Fibroblast of upper back skin (primary cell): ENCODE results near the gene SPSB1.

Source experiments
- DNase-seq: peaks from one replicate; pipeline ENCODE4 v3.0.0-alpha.2; 2013

SPSB1 gene

GRCh38 chr1:9397997-9398526, 105.4 kb downstream of the SPSB1 start:
- peak; percentile 86 for DNase-seq

GRCh38 chr1:9399510-9400424, 107.1 kb downstream of the SPSB1 start:
- no peak for DNase-seq

DNA sequence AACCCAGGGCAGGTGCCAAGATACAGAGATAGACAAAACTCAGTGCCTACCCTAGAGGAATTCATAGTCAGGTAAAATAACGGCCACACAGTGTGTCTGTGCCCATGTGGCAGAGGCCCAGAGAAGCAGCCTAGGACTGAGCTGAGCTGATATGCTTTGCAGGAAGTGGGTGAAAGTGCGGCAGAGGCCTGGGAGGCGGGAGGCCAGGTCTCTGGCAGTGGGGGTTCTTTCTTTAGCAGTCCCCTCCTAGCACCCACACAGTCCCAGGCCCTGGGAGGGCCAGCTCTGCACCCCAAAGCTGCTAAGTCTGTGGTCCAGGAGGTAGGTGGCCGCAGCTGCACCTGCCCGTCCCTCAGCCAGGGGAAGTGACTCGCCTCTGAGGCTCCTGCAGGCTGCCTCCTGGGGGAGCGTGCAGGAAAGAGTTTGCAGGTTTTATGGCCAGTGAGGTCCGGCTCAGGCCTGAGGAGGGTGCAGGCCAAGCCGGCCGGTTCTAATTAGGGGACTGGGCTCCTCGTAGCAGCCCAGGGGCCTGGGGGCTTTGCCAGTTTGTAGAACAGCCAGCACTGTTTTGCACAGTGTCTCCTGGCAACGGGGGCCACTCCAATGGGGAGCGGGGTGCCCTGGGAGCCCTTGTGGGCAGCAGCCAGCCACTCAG, 107.9 kb downstream of the SPSB1 start:
- DNase-seq, result no peak

- DNase-seq, result no peak
Measured at GRCh38 chr1:9401080-9401453, 108.4 kb downstream of the SPSB1 start.

DNA sequence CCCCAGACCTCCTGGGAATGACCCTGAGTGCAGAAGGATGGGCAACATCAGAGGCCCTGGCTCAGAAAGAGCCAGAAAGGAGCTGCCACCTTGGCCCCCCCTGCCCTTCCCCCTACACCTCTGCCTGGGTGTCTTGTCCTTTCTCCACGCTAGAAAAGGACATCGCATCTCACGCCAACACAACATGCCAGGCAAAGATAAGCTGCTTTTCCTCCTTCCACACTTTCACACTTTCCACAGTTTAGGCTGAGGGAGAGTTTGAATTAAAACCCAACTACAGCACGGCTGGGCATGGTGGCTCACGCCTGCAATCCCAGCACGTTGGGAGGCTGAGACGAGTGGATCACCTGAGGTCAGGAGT, 109.5 kb downstream of the SPSB1 start:
- DNase-seq, result no peak

- DNase-seq, result no peak
Measured at GRCh38 chr1:9402717-9403225, 110.1 kb downstream of the SPSB1 start.

DNA sequence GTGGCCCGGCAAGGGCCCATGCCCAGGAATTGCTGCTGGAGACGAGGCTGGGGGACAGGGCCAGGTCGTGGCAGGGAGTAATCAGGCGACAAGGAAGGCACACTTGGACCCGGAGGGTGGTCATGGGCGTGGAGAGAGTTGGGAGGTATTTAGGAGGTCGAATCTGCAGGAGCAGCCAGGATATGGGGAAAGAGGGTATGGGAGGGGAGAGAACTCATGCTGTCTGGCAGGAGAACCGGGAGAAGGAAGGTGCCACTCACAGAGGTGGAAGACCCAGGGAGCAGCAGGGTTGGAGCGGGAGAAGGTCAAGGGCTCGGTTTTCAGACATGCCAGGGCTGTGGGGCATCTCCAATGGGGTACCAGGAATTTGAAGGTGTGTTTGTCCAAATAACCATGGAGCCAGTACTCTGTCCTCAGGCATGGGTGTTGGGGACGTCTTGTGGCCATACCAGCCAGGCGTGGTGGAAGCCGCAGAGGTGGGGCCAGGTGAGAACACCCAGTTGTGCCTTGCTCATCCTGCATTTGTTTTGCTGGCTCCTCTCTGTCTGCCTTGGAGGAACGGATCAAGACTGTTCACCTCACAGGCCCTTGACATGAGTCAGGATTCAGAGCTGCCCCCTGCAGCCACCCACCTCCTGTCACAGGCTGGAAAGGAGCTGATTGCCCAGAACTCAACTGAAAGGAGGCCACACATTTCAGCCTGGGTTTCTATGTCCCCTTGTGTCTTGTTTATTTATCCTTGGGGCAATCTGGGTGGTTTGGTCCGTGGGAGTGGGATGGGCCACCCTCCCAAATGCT, 111.6 kb downstream of the SPSB1 start:
- DNase-seq, result no peak

- no peak for DNase-seq
Measured at GRCh38 chr1:9406111-9406510, 113.4 kb downstream of the SPSB1 start.

DNA sequence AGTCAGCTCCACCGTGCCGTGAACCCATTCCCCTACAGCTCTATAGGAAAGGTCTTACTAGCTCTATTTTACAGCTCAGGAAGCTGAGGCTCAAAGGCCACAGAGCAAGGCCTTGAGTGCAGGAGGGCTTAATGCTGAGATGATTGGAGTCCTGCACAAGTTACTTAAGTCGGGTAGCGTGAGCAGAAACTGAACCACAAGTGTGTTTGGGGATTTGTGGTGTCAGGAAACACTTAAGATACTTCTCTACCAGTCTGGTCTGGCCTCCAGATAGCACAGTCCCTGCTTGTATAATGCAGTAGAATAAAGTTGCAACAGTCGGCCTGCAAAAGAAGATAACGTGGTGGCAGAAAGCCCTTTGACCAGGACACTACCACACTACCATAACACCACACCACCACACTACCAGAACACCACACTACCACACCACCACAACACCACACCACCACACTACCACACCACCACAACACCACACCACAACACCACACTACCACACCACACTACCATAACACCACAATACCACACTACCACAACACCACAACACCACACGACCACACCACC, 118.1 kb downstream of the SPSB1 start:
- DNase-seq, result peak; percentile 90

- peak; percentile 94 for DNase-seq
Measured at GRCh38 chr1:9413071-9413876, 120.6 kb downstream of the SPSB1 start.

- peak; percentile 91 for DNase-seq
Measured at GRCh38 chr1:9413877-9414213, 121.2 kb downstream of the SPSB1 start.

DNA sequence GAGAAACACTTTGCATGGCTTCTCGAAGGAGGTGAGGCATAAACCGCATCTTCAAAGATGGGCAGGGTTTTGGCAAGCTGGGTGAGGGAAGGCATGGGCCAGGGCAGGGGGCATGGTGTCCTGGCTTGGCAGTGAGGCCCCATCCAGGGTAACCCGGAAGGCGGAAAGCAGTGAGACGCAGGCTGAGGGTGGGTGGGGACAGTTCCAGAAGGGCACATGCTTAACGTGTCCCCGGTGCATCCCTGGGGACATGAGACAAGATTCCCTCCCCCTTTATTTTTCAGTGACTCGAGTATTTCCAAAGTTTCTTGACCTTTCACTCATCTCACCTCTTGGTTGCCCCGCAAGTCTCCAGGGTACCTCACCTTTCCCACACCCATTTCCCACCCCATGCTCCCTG, 123.8 kb downstream of the SPSB1 start:
- no peak for DNase-seq

DNA sequence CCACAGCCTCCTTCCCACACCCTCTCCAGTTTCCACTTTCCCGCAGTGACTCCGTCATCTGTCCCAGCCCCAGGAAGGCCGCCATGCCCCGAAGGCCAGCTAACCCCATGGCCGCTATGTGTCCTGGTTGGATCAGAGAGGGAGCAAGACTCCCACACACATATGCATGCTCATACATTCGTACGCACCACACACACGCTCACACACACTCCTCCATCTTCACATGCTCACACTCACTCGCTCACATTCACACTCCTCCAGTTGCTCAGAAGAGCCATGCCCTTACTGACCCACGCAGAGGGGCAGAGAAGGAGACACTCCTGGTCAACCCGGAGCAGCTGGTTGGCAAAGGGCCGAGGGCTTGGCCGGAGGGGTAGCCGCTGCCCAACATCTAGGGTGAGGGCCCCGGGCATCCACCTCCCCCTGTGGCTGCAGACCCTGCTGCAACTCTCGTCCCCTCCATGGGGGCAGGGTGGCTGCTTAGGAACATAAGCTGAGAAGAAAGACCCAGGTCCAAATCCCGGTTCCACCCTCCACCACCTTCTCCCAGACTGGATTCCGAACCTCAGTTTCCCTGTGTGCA, 124.3 kb downstream of the SPSB1 start:
- no peak for DNase-seq

DNA sequence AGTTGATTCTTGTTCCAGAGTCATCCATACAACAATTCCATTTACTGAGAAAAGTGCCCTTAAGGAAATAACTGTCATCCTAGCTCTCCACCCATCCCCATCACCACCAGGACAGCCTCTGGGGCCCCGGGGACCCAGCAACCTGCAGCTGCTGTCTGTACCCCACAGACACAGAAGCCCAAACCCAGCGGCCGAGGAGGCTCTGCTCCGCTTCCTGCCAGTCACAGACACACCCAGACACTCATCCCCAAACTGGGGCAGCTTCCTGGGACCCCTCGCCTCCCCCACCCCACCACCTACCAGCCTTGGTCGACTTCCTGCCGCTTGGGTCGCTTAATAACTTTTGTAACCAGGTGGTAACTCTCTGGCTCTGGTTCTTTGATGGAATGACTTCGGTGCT, 125.0 kb downstream of the SPSB1 start:
- DNase-seq, result no peak

- DNase-seq, result no peak
Measured at GRCh38 chr1:9418851-9419250, 126.2 kb downstream of the SPSB1 start.
